Stimulated activated CD8-positive, alpha-beta memory T cell treated with anti-CD3 and anti-CD28 coated beads, Interleukin-7, amount 100 ng/mL, for 4 hours (primary cell): ENCODE measurements around the gene MID2.
"Not testable (repeated sequence)": the region's sequence is repeated elsewhere in the genome, so short reads cannot be mapped to it uniquely, and the experiment has no call there.

Experiments used
- DNase-seq, 2 donors: peaks; one replicate each; pipeline ENCODE4 v3.0.0-alpha.2; 2020; ENCODE audit warnings: low read depth in 2 of 2

The MID2 gene

GRCh38 chrX:107842715-107843400, 17.2 kb downstream of the MID2 start:
- DNase-seq, result no peak

- no peak for DNase-seq
Measured at GRCh38 chrX:107845625-107846024, 20.0 kb downstream of the MID2 start.

GRCh38 chrX:107848591-107848990, 22.9 kb downstream of the MID2 start:
- DNase-seq, result no peak

GRCh38 chrX:107849747-107850421, 24.2 kb downstream of the MID2 start:
- DNase-seq, result no peak

GRCh38 chrX:107850422-107850765, 24.7 kb downstream of the MID2 start:
- no peak for DNase-seq

- no peak for DNase-seq
Measured at GRCh38 chrX:107851215-107851614, 25.5 kb downstream of the MID2 start.

GRCh38 chrX:107851665-107852064, 26.0 kb downstream of the MID2 start:
- DNase-seq, result not testable (repeated sequence)

GRCh38 chrX:107856289-107856688, 30.6 kb downstream of the MID2 start:
- DNase-seq, result no peak

- not testable (repeated sequence) for DNase-seq
Measured at GRCh38 chrX:107857041-107857440, 31.4 kb downstream of the MID2 start.

- no peak for DNase-seq
Measured at GRCh38 chrX:107857837-107858236, 32.2 kb downstream of the MID2 start.

GRCh38 chrX:107861056-107861455, 35.4 kb downstream of the MID2 start:
- no peak for DNase-seq

GRCh38 chrX:107871136-107871535, 45.5 kb downstream of the MID2 start:
- DNase-seq, result no peak

- no peak for DNase-seq
Measured at GRCh38 chrX:107878106-107878505, 52.4 kb downstream of the MID2 start.

- no peak for DNase-seq
Measured at GRCh38 chrX:107880054-107880610, 54.5 kb downstream of the MID2 start.

- DNase-seq, result no peak
Measured at GRCh38 chrX:107894038-107894437, 68.4 kb downstream of the MID2 start.

GRCh38 chrX:107902721-107903120, 77.1 kb downstream of the MID2 start:
- DNase-seq, result no peak

- no peak for DNase-seq
Measured at GRCh38 chrX:107905366-107905765, 79.7 kb downstream of the MID2 start.

GRCh38 chrX:107924136-107924746, 98.6 kb downstream of the MID2 start:
- no peak for DNase-seq

- DNase-seq, result no peak
Measured at GRCh38 chrX:107934262-107934661, 108.6 kb downstream of the MID2 start.

- DNase-seq, result no peak
Measured at GRCh38 chrX:107935200-107935599, 109.5 kb downstream of the MID2 start.

GRCh38 chrX:107935664-107936433, 110.2 kb downstream of the MID2 start:
- no peak for DNase-seq

- no peak for DNase-seq
Measured at GRCh38 chrX:107936434-107936730, 110.7 kb downstream of the MID2 start.
